BJ (cell line): ENCODE results near the gene JPT2. TPM values are rescaled to one million over a fixed set of nuclear protein-coding genes. Genes with fewer than 3 reads are reported as not detected.

Experiments
- CTCF ChIA-PET: fragments of 350-600 bp; formaldehyde crosslinking; extraction: SDS; loops from one replicate; lab custom pipeline; 2021; ENCODE audit warnings: antibody characterized with exemption, inconsistent platforms; lab: Yijun Ruan, JAX
- POLR2A ChIA-PET: fragments of 300-600 bp; sonication (Branson Sonifier 250); formaldehyde crosslinking; extraction: SDS; loops from one replicate; lab custom pipeline; 2021; ENCODE audit warnings: antibody characterized with exemption; lab: Charles Lee
- DNase-seq: peaks from one replicate; pipeline ENCODE4 v3.0.0-alpha.2; 2011; ENCODE audit warnings: low read depth
- H3K27me3 ChIP-seq: 2 replicates; pipeline ENCODE4 v1.6.0; 2011; ENCODE audit warnings: low read length; ENCODE audit not compliant: control insufficient read depth, insufficient read depth
- H3K36me3 ChIP-seq: 2 replicates; pipeline ENCODE4 v1.5.1; 2011; ENCODE audit warnings: low read length; ENCODE audit not compliant: control insufficient read depth, insufficient read depth
- H3K4me3 ChIP-seq: 2 replicates; pipeline ENCODE4 v1.5.1; 2011; ENCODE audit warnings: low read depth, mild to moderate bottlenecking, control low read depth, low read length
- CTCF ChIP-seq: IDR thresholded peaks from 2 replicates; pipeline ENCODE4 v1.5.1; 2011; ENCODE audit warnings: low read depth, mild to moderate bottlenecking, control low read depth, inconsistent platforms, low read length, moderate library complexity; ENCODE audit not compliant: insufficient read depth
- polyA plus RNA-seq: library from polyadenylated mRNA; depleted of rRNA; stranded (reverse); fragments of >200 nt; gene quantifications from 2 replicates; pipeline ENCODE4 v1.2.3, GENCODE V29; 2011

Gene JPT2
- polyA plus RNA-seq, 1 experiment = 46.2 TPM

GRCh38 chr16:1655269-1655807 is 22.7 kb upstream of the JPT2 start:
- Histone ChIP-seq H3K4me3 (no peak overlapping the region), H3K36me3 (peaks cover 51% of the 10 kb centered on the region), H3K27me3 (no peaks in the 10 kb centered on the region)
- CTCF ChIA-PET = interaction anchor here (1.1 kb wide), 2 partner anchors 51 to 55 kb away, joined by 3 to 4 read pairs; partner anchors contain the start of gene MAPK8IP3
- TF ChIP-seq CTCF = no peak
- DNase-seq = no peak
- POLR2A ChIA-PET = no interaction called here

GRCh38 chr16:1655909-1656807 is 21.9 kb upstream of the JPT2 start:
- POLR2A ChIA-PET = no interaction called here
- peaks cover 52% of the 10 kb centered on the region for H3K36me3 ChIP-seq
- TF ChIP-seq CTCF = no peak
- CTCF ChIA-PET = interaction anchor here (1.1 kb wide), 2 partner anchors 50 to 54 kb away, joined by 3 to 4 read pairs; partner anchors contain the start of gene MAPK8IP3
- H3K27me3 ChIP-seq = no peaks in the 10 kb centered on the region
- no peak overlapping the region for H3K4me3 ChIP-seq
- DNase-seq = no peak

- no peak for DNase-seq
- ChIA-PET POLR2A (no interaction called here), CTCF (interaction anchor here (1.1 kb wide), 1 partner anchor 49 kb away, joined by 4 read pairs; the partner anchor contains the start of gene MAPK8IP3)
- Histone ChIP-seq H3K36me3 (peaks cover 52% of the 10 kb centered on the region), H3K4me3 (no peak overlapping the region), H3K27me3 (no peaks in the 10 kb centered on the region)
- TF ChIP-seq CTCF = no peak
Measured at GRCh38 chr16:1656808-1657617, 21.1 kb upstream of the JPT2 start.

- ChIA-PET CTCF (no interaction called here), POLR2A (no interaction called here)
- Histone ChIP-seq H3K27me3 (no peaks in the 10 kb centered on the region), H3K4me3 (no peak overlapping the region), H3K36me3 (peaks cover 52% of the 10 kb centered on the region)
- TF ChIP-seq CTCF = no peak
- DNase-seq = no peak
Measured at GRCh38 chr16:1657841-1658240, 20.2 kb upstream of the JPT2 start.

- DNase-seq = no peak
- POLR2A ChIA-PET = no interaction called here
- CTCF ChIA-PET = interaction anchor here (0.8 to 1.5 kb wide), 2 partner anchors 17 to 270 kb away, joined by 3 read pairs; no protein-coding TSS in a partner anchor
Measured at GRCh38 chr16:1659031-1659430, 19.0 kb upstream of the JPT2 start.

More at GRCh38 chr16:1659031-1659430, 19.0 kb upstream of the JPT2 start:
- no peak for TF ChIP-seq CTCF
- peaks cover 51% of the 10 kb centered on the region for H3K36me3 ChIP-seq
- no peak overlapping the region for H3K4me3 ChIP-seq
- no peaks in the 10 kb centered on the region for H3K27me3 ChIP-seq
